Cortex of kidney (tissue), 1 donor: ENCODE measurements around the gene SDCCAG8.
"Not testable (repeated sequence)": the region's sequence is repeated elsewhere in the genome, so short reads cannot be mapped to it uniquely, and the experiment has no call there.

Experiments used
- DNase-seq: peaks from one replicate; lab custom pipeline; 2025; lab: John Stamatoyannopoulos, UW

The SDCCAG8 gene

GRCh38 chr1:243255791-243256512 lies at the start of gene SDCCAG8:
TSS of gene SDCCAG8 (plus strand) at chr1:243256041. CDS start at chr1:243256174, 133 bp downstream.
- no peak for DNase-seq

- DNase-seq: not testable (repeated sequence)
Measured at GRCh38 chr1:243211984-243212383, 43.9 kb upstream of the SDCCAG8 start.

- DNase-seq: no peak
Measured at GRCh38 chr1:243213045-243213787, 42.6 kb upstream of the SDCCAG8 start.

GRCh38 chr1:243215276-243215875 lies 40.5 kb upstream of the SDCCAG8 start:
- DNase-seq: not testable (repeated sequence)

GRCh38 chr1:243216741-243217140 lies 39.1 kb upstream of the SDCCAG8 start:
- DNase-seq: no peak

- no peak for DNase-seq
Measured at GRCh38 chr1:243217349-243217748, 38.5 kb upstream of the SDCCAG8 start.

GRCh38 chr1:243218059-243218458 lies 37.8 kb upstream of the SDCCAG8 start:
- DNase-seq: no peak

GRCh38 chr1:243227622-243228021 lies 28.2 kb upstream of the SDCCAG8 start:
- no peak for DNase-seq

GRCh38 chr1:243229526-243229925 lies 26.3 kb upstream of the SDCCAG8 start:
- no peak for DNase-seq

GRCh38 chr1:243230914-243231313 lies 24.9 kb upstream of the SDCCAG8 start:
- DNase-seq: no peak

- DNase-seq: no peak
Measured at GRCh38 chr1:243233908-243234307, 21.9 kb upstream of the SDCCAG8 start.

- no peak for DNase-seq
Measured at GRCh38 chr1:243234978-243235647, 20.7 kb upstream of the SDCCAG8 start.

GRCh38 chr1:243236604-243237252 lies 19.1 kb upstream of the SDCCAG8 start:
- DNase-seq: no peak

GRCh38 chr1:243244432-243244841 lies 11.4 kb upstream of the SDCCAG8 start:
- DNase-seq: no peak

- DNase-seq: no peak
Measured at GRCh38 chr1:243246916-243247315, 8.9 kb upstream of the SDCCAG8 start.

- no peak for DNase-seq
Measured at GRCh38 chr1:243247901-243248300, 7.9 kb upstream of the SDCCAG8 start.

GRCh38 chr1:243249214-243249613 lies 6.6 kb upstream of the SDCCAG8 start:
- DNase-seq: no peak

- DNase-seq: no peak
Measured at GRCh38 chr1:243250102-243250501, 5.7 kb upstream of the SDCCAG8 start.

- no peak for DNase-seq
Measured at GRCh38 chr1:243251539-243251938, 4.3 kb upstream of the SDCCAG8 start.

GRCh38 chr1:243253211-243253925 lies 2.5 kb upstream of the SDCCAG8 start:
- no peak for DNase-seq

- no peak for DNase-seq
Measured at GRCh38 chr1:243253926-243254232, 2.0 kb upstream of the SDCCAG8 start.
